GM08714 (cell line): Measurements from ENCODE around the gene GREM2.

ENCODE experiments used
- H3K4me3 ChIP-seq: fragments of 200-500 bp; sonication (Bioruptor generic); 2 replicates; pipeline ENCODE4 v1.5.1; 2014; ENCODE audit warnings: mild to moderate bottlenecking, low read length, inconsistent platforms
- ZNF274 ChIP-seq: IDR thresholded peaks from 2 replicates; pipeline ENCODE4 v1.6.1; 2012; ENCODE audit warnings: mild to moderate bottlenecking, low read depth, low read length

GREM2 gene

GRCh38 chr1:240445369-240445768, 166.6 kb downstream of the GREM2 start:
- TF ChIP-seq ZNF274, result no peak
- no peak overlapping the region for H3K4me3 ChIP-seq

- H3K4me3 ChIP-seq, result no peak overlapping the region
- TF ChIP-seq ZNF274, result no peak
Observed at GRCh38 chr1:240441669-240442068, 170.3 kb downstream of the GREM2 start.
